ENCODE data around the gene PPP1R3F. TPM values are rescaled to one million over a fixed set of nuclear protein-coding genes. Genes with fewer than 3 reads are reported as not detected.

Gene PPP1R3F
- total and polyA plus RNA-seq, 2 experiments from 2014 or later = 6.4 to 10.2 TPM

DNA sequence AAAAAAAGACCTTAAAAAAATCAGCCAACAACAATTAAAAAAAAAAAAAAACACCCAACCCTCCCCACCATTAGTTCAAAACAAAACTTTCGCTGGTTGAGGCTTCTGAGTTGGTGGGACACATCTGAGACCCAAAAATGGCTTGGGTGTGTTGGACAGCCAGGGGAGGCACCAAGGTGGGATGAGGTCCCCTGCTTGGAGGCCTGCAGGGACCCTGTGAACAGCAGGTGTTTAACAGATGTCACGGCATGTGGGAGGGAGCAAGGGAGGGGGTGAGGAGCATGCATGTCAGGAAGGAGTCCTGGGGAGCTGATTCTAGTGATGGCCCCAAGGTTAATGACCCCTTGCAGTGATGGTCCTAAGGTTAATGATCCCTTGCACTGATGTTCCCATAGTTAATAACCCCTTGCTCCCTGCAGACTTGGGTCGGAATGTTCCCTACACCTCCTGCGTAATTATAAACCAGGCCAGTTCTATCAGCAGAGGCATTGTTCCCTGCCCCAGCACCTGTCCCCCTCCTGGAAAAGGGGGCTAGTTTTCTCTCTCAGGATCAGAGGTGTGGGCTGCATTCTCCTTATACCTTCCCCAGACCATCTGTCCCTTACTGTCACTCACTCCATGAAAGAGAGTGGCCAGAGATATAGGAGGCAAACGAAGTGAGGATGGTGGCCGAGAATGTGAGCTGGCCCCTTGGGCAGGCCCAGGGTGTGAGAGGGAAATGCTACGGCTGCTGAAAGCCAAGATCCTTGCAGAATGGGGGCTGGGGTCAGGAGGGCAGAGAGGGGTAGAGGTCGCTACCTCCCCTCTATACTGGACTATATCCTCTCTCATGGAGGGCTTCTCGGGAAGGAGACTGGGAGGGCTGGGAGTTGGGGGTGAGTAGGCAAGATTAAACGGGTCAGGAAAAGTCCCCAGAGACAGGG, 2.8 kb upstream of the PPP1R3F start:
- Histone ChIP-seq H3K9me2 (replicated peaks; ENCODE audit: insufficient read depth) (no peaks in the 10 kb centered on the region), H3K4me2 (no peak overlapping the region), H3K4me3 (no peak overlapping the region), H3K36me3 (replicated peaks; ENCODE audit: insufficient read depth, low read depth) (no peaks in the 10 kb centered on the region), H3K27ac (no peak overlapping the region), H3K4me1 (ENCODE audit: insufficient read depth) (peaks cover 6% of the 10 kb centered on the region), H3K79me2 (peaks cover 18% of the 10 kb centered on the region), H2AFZ (no peak overlapping the region), H4K20me1 (ENCODE audit: insufficient read depth, poor library complexity, severe bottlenecking) (no peaks in the 10 kb centered on the region), H3K27me3 (no peaks in the 10 kb centered on the region), H3K9me3 (ENCODE audit: low read depth) (no peaks in the 10 kb centered on the region)
- TF ChIP-seq, protein P1, sequence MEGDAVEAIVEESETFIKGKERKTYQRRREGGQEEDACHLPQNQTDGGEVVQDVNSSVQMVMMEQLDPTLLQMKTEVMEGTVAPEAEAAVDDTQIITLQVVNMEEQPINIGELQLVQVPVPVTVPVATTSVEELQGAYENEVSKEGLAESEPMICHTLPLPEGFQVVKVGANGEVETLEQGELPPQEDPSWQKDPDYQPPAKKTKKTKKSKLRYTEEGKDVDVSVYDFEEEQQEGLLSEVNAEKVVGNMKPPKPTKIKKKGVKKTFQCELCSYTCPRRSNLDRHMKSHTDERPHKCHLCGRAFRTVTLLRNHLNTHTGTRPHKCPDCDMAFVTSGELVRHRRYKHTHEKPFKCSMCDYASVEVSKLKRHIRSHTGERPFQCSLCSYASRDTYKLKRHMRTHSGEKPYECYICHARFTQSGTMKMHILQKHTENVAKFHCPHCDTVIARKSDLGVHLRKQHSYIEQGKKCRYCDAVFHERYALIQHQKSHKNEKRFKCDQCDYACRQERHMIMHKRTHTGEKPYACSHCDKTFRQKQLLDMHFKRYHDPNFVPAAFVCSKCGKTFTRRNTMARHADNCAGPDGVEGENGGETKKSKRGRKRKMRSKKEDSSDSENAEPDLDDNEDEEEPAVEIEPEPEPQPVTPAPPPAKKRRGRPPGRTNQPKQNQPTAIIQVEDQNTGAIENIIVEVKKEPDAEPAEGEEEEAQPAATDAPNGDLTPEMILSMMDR (IDR thresholded peaks at IDR 0.05; ENCODE audit: poor library complexity) = no peak
- TF ChIP-seq EZH2 (IDR thresholded peaks at IDR 0.05; ENCODE audit: borderline replicate concordance) = no peak
- TF ChIP-seq EZH2phosphoT487 (IDR thresholded peaks at IDR 0.05; ENCODE audit: low read depth, severe bottlenecking, unreplicated experiment) = no peak
- no peak for DNase-seq (ENCODE audit: low spot score)
- WGBS (ENCODE audit: low lambda C conversion rate, missing lambda C conversion rate) = 72% methylated on average over 10 of the region's 10 CpGs

DNA sequence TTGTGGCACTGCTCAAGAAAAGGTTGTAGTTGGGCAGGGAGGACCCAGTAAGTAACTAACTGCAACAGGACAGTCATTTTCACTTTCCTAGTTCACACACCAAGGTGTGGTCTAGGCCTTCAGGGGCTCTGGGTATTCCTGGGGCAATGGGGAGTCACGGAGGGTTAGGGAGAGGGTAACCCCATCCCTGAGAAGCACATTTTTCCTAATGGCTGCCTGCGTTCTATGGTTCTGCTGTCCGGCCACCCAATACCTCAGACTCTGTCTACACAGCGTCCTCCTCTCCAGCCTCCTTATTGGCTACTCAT, 937 bp upstream of the PPP1R3F start:
- 42% methylated on average over 4 of the region's 4 CpGs for WGBS (ENCODE audit: low lambda C conversion rate, missing lambda C conversion rate)
- Histone ChIP-seq H3K9me3 (ENCODE audit: low read depth) (no peaks in the 10 kb centered on the region), H3K27ac (peak overlapping the region; percentile 88), H3K79me2 (peaks cover 33% of the 10 kb centered on the region), H3K4me2 (peak overlapping the region; percentile 72), H3K36me3 (replicated peaks; ENCODE audit: insufficient read depth, low read depth) (no peaks in the 10 kb centered on the region), H3K27me3 (no peaks in the 10 kb centered on the region), H2AFZ (peak overlapping the region; percentile 14), H4K20me1 (ENCODE audit: insufficient read depth, poor library complexity, severe bottlenecking) (no peaks in the 10 kb centered on the region), H3K9me2 (replicated peaks; ENCODE audit: insufficient read depth) (no peaks in the 10 kb centered on the region), H3K4me3 (peak overlapping the region; percentile 11), H3K4me1 (ENCODE audit: insufficient read depth) (peaks cover 6% of the 10 kb centered on the region)
- TF ChIP-seq EZH2phosphoT487 (IDR thresholded peaks at IDR 0.05; ENCODE audit: low read depth, severe bottlenecking, unreplicated experiment) = no peak
- no peak for TF ChIP-seq EZH2 (IDR thresholded peaks at IDR 0.05; ENCODE audit: borderline replicate concordance)
- TF ChIP-seq, protein P1 (IDR thresholded peaks at IDR 0.05; ENCODE audit: poor library complexity) = no peak
- DNase-seq (ENCODE audit: low spot score) = no peak

DNA sequence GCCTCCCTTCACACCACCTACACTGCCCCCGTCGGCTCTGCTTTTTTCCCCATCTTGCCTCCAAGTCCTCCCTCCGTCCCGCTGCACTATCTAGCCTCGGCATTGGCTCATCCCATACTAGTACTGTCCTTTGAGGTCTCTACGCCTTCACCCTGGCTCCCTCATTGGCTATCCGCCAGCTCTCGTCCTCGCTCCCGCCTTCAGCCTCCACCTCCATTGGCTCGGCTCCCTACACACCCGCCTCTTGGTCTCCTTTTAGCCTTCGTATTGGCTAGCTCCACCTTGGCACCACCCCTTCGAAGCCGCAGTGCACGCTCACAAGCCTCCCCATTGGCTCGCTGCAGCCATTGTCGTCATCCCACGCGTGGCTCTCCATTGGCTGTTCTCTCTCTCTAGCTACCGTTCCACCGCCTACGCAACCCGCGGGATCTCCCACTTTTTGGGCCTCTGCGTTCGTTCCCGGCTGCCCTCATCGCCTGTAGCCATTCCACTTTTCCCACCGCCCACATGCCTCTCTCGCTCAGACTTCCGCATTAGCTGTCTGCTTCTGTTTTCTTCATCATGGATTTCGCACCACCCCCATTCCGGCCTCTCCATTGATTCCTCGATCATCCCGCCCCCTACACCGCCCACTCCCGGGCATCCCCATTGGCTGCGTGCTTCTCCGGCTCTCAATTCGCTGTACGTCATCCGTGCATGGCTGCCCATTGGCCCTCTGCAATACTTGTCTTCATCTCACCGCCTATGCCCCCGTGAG, 405 bp upstream of the PPP1R3F start:
- Histone ChIP-seq H3K36me3 (replicated peaks; ENCODE audit: insufficient read depth, low read depth) (no peaks in the 10 kb centered on the region), H3K4me3 (peak overlapping the region; percentile 11), H3K9me3 (ENCODE audit: low read depth) (no peaks in the 10 kb centered on the region), H2AFZ (peak overlapping the region; percentile 14), H3K4me1 (ENCODE audit: insufficient read depth) (peaks cover 6% of the 10 kb centered on the region), H3K4me2 (peak overlapping the region; percentile 72), H4K20me1 (ENCODE audit: insufficient read depth, poor library complexity, severe bottlenecking) (no peaks in the 10 kb centered on the region), H3K79me2 (peaks cover 33% of the 10 kb centered on the region), H3K9me2 (replicated peaks; ENCODE audit: insufficient read depth) (no peaks in the 10 kb centered on the region), H3K27me3 (no peaks in the 10 kb centered on the region), H3K27ac (peak overlapping the region; percentile 95)
- DNase-seq (ENCODE audit: low spot score) = peak; percentile 96
- TF ChIP-seq, protein P1 (IDR thresholded peaks at IDR 0.05; ENCODE audit: poor library complexity) = no peak
- no peak for TF ChIP-seq EZH2 (IDR thresholded peaks at IDR 0.05; ENCODE audit: borderline replicate concordance)
- TF ChIP-seq EZH2phosphoT487 (IDR thresholded peaks at IDR 0.05; ENCODE audit: low read depth, severe bottlenecking, unreplicated experiment) = no peak
- 40% methylated on average over 44 of the region's 45 CpGs for WGBS (ENCODE audit: low lambda C conversion rate, missing lambda C conversion rate)
